Globus pallidus (tissue), 1 donor: ENCODE results near the gene ATL2.

Source experiments
- DNase-seq: peaks from one replicate; pipeline ENCODE4 v3.0.0-alpha.2; 2015; ENCODE audit warnings: low spot score

The ATL2 gene

GRCh38 chr2:38248707-38249106 lies 128.4 kb downstream of the ATL2 start:
- no peak for DNase-seq

GRCh38 chr2:38248255-38248654 lies 128.8 kb downstream of the ATL2 start:
- DNase-seq, result no peak

- DNase-seq, result no peak
Observed at GRCh38 chr2:38246105-38246504, 131.0 kb downstream of the ATL2 start.

- no peak for DNase-seq
Observed at GRCh38 chr2:38245114-38245641, 131.9 kb downstream of the ATL2 start.

GRCh38 chr2:38244301-38244700 lies 132.8 kb downstream of the ATL2 start:
- no peak for DNase-seq
